Mesodermal cell (in vitro differentiated cells): ENCODE data around the gene ICOS. TPM values are rescaled to one million over a fixed set of nuclear protein-coding genes. Genes with fewer than 3 reads are reported as not detected.

Experiments
- H3K27ac ChIP-seq: 2 replicates; pipeline ENCODE4 v1.7.0; 2013; ENCODE audit warnings: mild to moderate bottlenecking, low read depth, low read length, moderate library complexity; ENCODE audit not compliant: severe bottlenecking
- H3K36me3 ChIP-seq: 2 replicates; pipeline ENCODE4 v1.7.1; 2013; ENCODE audit warnings: mild to moderate bottlenecking, low read length, moderate library complexity; ENCODE audit not compliant: control insufficient read depth, insufficient read depth
- H3K4me1 ChIP-seq: one replicate; pipeline ENCODE4 v1.7.1; 2013; ENCODE audit warnings: mild to moderate bottlenecking, low read length; ENCODE audit not compliant: insufficient read depth, control insufficient read depth, poor library complexity, severe bottlenecking
- H3K4me3 ChIP-seq: 2 replicates; pipeline ENCODE4 v1.7.0; 2013; ENCODE audit warnings: low read length, control low read depth, mild to moderate bottlenecking; ENCODE audit not compliant: insufficient read depth, poor library complexity, severe bottlenecking; ENCODE audit errors: extremely low read depth
- H3K9me3 ChIP-seq: 2 replicates; pipeline ENCODE4 v1.7.1; 2013; ENCODE audit warnings: mild to moderate bottlenecking, low read length, moderate library complexity; ENCODE audit not compliant: control insufficient read depth
- WGBS, 2 experiments: methylation state at CpG; one replicate each; pipeline ENCODE4 v1.1.5; 2013; ENCODE audit warnings: missing lambda C conversion rate in 2 of 2; ENCODE audit not compliant: insufficient coverage in 2 of 2; 5-methylcytosine and 5-hydroxymethylcytosine counted together
- polyA plus RNA-seq, 2 experiments: library from polyadenylated mRNA; stranded (reverse); fragments of 50-300 nt; gene quantifications; one replicate each; pipeline ENCODE4 v1.2.3, GENCODE V29; 2013

ICOS gene, protein sequence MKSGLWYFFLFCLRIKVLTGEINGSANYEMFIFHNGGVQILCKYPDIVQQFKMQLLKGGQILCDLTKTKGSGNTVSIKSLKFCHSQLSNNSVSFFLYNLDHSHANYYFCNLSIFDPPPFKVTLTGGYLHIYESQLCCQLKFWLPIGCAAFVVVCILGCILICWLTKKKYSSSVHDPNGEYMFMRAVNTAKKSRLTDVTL
- polyA plus RNA-seq (2013, experiment 1 of 2) = not detected
- not detected for polyA plus RNA-seq (2013, experiment 2 of 2)

DNA sequence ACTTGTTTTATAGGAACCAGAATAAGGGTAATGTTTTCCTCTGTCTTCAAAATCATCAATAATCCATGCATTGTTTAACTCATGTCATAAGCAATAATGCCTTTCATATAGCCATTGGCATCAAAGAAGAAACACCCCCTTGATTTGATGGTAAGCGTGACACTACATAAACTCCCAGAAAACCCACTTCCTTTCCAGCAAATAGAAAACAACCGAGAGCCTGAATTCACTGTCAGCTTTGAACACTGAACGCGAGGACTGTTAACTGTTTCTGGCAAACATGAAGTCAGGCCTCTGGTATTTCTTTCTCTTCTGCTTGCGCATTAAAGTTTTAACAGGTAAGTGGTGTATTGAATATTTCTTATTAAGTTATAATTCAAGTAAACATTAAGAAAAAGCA lies at the start of gene ICOS:
Gene ICOS (plus strand): TSS at position 229 of the 400 bp plus-strand sequence. CDS start 52 bp downstream, at position 281.
- Histone ChIP-seq H3K4me1 (no peaks in the 10 kb centered on the region), H3K9me3 (no peaks in the 10 kb centered on the region), H3K4me3 (no peak within 1 kb of the TSS), H3K36me3 (no peaks in the 10 kb centered on the region), H3K27ac (no peak within 1 kb of the TSS)
- WGBS, 2 experiments = 83 to 84% methylated on average over 2 to 4 of the region's 5 CpGs

DNA sequence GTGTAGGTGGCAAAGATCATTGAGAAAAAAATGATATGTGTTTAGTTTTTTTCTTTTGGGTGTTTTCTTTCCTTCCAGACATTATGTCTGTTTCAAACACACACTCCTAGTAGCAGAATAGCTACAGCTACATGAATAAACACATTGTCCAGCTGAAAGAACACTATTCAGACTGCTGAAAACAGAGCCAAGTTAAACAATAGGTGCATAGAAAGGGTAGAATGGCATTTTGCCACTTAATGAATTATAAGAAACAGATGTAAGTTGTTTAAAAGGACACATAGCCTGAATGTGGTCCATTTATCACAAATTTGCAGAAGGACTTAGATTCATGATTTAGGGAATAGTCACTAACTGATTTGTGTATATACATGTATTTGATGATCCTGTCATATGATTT lies 48.9 kb upstream of the ICOS start:
- no peaks in the 10 kb centered on the region for H3K36me3 ChIP-seq
- no peak overlapping the region for H3K27ac ChIP-seq
- no peaks in the 10 kb centered on the region for H3K9me3 ChIP-seq
- H3K4me1 ChIP-seq = no peaks in the 10 kb centered on the region
- no peak overlapping the region for H3K4me3 ChIP-seq

DNA sequence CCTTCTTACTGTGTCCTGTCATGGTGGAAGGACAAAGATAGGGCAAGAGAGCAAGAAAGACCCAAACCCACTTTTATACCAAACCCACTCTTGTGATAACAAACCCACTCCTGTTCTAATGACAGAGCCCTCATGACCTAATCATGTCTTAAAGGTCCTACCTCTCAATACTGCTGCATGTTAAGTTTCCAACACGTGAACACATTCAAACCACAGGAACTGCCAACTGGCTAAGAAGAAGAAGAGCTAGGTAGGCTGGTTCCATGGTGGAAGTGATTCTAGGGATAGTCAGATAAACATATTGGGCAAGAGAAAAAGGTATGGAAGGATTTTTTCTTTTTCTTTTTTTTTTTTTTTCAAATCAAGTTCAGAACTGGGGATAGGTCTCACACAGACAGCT lies 47.0 kb upstream of the ICOS start:
- WGBS, 2 experiments = no CpG with 5 or more reads among the region's 1 CpG
- Histone ChIP-seq H3K4me3 (no peak overlapping the region), H3K36me3 (no peaks in the 10 kb centered on the region), H3K27ac (no peak overlapping the region), H3K4me1 (no peaks in the 10 kb centered on the region), H3K9me3 (no peaks in the 10 kb centered on the region)

DNA sequence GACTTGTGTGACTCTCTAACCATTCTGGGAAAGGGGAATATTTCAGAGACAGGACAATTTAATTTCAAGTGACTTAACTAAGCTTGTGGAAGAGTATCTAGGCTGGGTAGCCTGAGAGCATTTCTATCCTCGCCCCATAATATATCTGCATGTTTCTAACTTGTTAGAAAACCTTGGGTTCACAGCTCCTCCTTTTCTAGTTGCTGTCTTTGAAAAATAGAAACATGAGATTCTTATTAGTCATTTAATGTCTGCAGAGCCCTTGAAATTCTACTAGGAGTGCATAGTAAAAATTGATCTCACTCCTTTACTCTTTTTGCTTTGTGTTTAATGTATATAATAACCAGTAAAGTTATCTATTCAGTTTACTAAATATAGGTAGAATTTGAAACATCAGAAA lies 46.6 kb upstream of the ICOS start:
- Histone ChIP-seq H3K36me3 (no peaks in the 10 kb centered on the region), H3K27ac (no peak overlapping the region), H3K9me3 (no peaks in the 10 kb centered on the region), H3K4me3 (no peak overlapping the region), H3K4me1 (no peaks in the 10 kb centered on the region)
- WGBS, 2 experiments = no CpG with 5 or more reads among the region's 1 CpG

DNA sequence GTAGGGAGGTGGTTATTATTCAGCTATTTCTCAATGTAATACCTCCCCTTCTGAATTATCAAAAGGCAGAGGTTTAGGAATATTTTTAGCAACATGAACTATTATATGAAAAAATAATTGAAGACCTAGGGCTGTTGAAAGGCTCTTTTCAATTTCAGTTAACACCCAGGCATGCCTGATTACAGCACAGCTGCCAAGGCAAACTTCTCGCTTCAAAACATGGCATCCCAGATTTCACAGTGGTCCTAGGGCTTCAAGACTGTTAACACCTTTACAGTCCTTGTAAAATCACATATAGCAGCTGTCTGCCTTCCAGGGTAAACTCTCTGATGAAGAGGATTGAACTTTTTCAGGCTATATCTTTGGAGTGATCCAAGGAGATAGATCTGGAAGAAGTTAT lies 45.8 kb upstream of the ICOS start:
- H3K4me3 ChIP-seq = no peak overlapping the region
- WGBS, 2 experiments = 90 to 91% methylated on average over 1 of the region's 1 CpG
- no peaks in the 10 kb centered on the region for H3K9me3 ChIP-seq
- H3K4me1 ChIP-seq = no peaks in the 10 kb centered on the region
- no peak overlapping the region for H3K27ac ChIP-seq
- H3K36me3 ChIP-seq = no peaks in the 10 kb centered on the region

DNA sequence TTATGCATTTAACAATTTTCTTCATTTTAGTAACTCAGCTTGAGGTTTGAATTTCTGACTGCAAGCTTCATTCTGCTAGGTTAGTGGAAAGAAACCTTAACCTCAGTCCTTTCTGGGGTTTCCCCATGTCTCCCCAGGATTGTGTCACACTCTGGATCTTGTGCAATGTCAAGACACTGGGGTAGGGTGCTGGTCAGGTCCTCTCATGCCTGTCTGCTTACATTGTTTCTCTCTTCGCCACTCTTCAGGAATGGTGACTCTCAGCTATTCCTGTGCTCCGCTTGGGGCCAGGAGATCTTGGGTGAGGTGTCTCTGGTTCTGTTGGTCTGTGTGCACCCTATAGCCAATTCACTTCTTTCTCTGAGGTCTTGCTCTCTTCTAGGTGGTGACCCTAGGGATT lies 45.1 kb upstream of the ICOS start:
- whole genome bisulfite sequencing, 2 experiments = 100% methylated on average over 1 of the region's 2 CpGs; no CpG with 5 or more reads in 1 of the 2 experiments
- H3K9me3 ChIP-seq = no peaks in the 10 kb centered on the region
- H3K27ac ChIP-seq = no peak overlapping the region
- no peaks in the 10 kb centered on the region for H3K36me3 ChIP-seq
- no peaks in the 10 kb centered on the region for H3K4me1 ChIP-seq
- H3K4me3 ChIP-seq = no peak overlapping the region

DNA sequence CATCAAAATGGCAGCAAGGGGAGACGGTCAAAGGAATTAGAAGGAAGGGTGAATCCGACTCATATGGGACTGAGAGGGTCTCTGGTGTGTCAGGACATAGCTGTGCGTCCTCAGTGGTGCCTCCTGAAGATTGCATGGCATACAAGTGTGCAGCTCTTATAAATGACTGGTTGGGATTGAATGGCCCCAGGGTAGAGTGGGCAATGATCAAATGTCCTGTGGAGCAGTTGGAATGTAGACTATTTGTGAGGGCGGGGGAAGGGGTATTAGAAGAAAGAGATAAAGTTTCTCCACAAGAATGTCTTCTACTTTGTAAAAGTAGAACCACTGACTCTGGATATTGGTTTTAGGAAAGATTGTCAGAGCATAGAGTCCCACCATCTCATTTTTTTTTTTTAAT lies 44.4 kb upstream of the ICOS start:
- no peaks in the 10 kb centered on the region for H3K36me3 ChIP-seq
- no peak overlapping the region for H3K4me3 ChIP-seq
- H3K9me3 ChIP-seq = no peaks in the 10 kb centered on the region
- no peak overlapping the region for H3K27ac ChIP-seq
- no peaks in the 10 kb centered on the region for H3K4me1 ChIP-seq
- 89 to 92% methylated on average over 3 to 4 of the region's 4 CpGs for WGBS, 2 experiments

DNA sequence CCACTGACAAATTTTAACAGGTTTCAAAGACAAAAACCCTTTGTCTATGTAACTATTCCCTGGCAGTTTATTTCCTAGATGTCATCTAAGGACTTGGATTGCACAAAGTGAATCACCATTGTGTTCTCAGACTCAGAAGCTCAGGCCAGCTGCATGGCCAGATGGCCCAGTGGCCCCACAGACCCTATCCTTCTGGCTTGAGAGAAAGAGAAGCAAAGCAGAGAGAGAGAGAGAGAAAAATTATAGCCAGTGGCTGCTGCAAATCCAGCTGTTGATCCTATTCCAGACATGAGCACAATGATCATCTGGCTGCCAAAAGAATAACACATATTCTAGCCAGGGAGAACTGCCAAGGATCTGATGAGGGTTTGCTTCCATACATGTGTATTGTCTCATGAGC lies 43.2 kb upstream of the ICOS start:
- H3K4me3 ChIP-seq = no peak overlapping the region
- H3K9me3 ChIP-seq = no peaks in the 10 kb centered on the region
- H3K36me3 ChIP-seq = no peaks in the 10 kb centered on the region
- H3K4me1 ChIP-seq = no peaks in the 10 kb centered on the region
- H3K27ac ChIP-seq = no peak overlapping the region

DNA sequence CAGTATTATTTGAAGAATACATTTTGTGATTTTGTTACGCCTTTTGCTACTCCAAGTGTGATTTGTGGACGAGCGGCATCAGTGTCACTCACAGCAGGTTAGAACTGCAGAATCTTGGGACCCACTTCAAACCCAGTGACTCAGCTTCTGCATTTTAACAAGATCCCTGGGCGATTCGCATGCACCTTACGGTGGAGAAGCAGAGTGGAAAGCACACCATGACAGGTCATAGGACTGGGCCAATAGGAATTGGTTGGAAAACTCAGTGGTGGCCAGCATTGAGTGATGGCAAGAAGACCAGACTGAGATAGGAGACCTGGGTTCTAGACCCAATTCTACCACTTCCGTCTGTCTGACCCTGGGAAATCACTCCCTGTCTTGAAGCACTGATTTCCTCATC lies 42.7 kb upstream of the ICOS start:
- Histone ChIP-seq H3K4me3 (no peak overlapping the region), H3K27ac (no peak overlapping the region), H3K4me1 (no peaks in the 10 kb centered on the region), H3K9me3 (no peaks in the 10 kb centered on the region), H3K36me3 (no peaks in the 10 kb centered on the region)
- 91 to 94% methylated on average over 6 of the region's 7 CpGs for WGBS, 2 experiments

DNA sequence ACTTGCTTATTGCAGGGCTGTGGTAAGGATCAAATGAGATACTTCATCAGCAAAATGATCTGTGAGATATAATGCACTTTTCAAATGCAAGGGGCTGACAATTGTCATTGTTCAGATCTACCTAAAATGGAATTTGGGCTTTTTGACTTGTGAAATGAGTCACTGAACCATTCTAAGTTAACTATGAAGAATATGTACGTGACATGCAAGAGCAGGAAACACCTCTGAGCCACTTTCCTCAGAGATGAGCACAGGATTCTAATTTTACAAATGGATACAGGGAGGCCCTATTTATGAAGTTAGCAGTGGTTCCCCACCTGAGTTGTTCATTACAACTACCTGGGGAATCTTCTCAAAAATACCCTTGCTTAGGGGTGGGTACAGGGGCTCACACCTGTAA lies 42.3 kb upstream of the ICOS start:
- Histone ChIP-seq H3K9me3 (no peaks in the 10 kb centered on the region), H3K36me3 (no peaks in the 10 kb centered on the region), H3K27ac (no peak overlapping the region), H3K4me1 (no peaks in the 10 kb centered on the region), H3K4me3 (no peak overlapping the region)
- WGBS, 2 experiments = no CpG with 5 or more reads among the region's 1 CpG

DNA sequence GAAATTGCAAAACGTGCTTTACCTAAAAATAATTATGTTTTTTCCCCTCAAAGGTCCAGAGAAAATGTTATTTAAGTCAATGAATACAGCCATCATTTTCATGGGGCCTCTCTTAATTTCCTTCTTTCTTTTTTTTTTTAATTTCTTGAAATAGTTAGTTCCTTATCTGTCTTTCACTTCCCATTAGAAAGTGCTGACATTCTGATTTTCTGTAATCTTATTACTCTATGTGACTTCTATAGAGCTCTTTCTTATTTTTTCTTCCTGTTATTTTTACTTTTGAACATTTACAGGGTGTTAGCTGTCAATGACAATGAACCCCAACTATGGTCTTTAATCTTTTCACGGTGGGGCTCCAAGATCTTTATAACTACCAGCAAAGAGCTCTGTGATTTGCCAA lies 39.0 kb upstream of the ICOS start:
- Histone ChIP-seq H3K4me3 (no peak overlapping the region), H3K27ac (no peak overlapping the region), H3K9me3 (peaks cover 5% of the 10 kb centered on the region), H3K4me1 (no peaks in the 10 kb centered on the region), H3K36me3 (no peaks in the 10 kb centered on the region)
- WGBS, 2 experiments = no CpG with 5 or more reads among the region's 2 CpGs
